ENCODE measurements around the gene GNAL.
"Not testable (repeated sequence)": the region's sequence is repeated elsewhere in the genome, so short reads cannot be mapped to it uniquely, and the experiment has no call there.

Gene GNAL

DNA sequence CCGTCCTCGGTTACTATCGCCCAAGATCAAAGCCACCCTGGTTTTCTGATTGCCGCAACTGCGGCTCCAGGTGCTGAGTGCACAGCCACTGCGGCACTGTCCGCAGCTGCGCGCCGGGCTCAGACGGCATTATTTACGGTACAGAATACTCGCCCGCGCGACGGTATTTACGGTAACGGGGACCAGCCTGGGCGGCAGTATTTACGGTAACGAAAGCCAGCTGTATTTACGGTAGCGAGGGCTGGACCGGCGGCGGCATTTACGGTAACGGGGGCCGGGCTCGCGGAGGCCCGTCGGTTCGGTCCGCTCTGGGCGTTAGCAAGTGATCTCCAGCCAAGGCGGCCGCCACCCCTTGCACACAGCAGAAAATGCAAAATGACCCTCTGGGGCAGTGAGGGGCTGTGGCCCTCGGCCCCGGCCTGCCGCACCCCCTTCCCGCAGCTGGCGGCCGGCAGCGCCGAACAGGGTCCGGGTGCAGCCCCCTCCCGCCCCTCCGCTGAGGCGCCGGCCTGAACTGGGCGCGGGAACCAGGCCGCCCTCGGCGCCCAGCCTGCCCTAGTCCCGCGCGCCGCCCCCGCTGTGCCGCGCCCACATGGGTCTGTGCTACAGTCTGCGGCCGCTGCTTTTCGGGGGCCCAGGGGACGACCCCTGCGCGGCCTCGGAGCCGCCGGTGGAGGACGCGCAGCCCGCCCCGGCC lies at the start of gene GNAL:
Gene GNAL (plus strand): TSS at position 293 of the 697 bp plus-strand sequence. CDS start 300 bp downstream, at position 593.
- peak; percentile 32 for DNase-seq

GRCh38 chr18:11647310-11647709 lies 41.8 kb upstream of the GNAL start:
- DNase-seq = not testable (repeated sequence)

- DNase-seq = not testable (repeated sequence)
These were observed 41.3 kb upstream of the GNAL start for GRCh38 chr18:11647804-11648203.

GRCh38 chr18:11649839-11650238 lies 39.2 kb upstream of the GNAL start:
- no peak for DNase-seq

DNA sequence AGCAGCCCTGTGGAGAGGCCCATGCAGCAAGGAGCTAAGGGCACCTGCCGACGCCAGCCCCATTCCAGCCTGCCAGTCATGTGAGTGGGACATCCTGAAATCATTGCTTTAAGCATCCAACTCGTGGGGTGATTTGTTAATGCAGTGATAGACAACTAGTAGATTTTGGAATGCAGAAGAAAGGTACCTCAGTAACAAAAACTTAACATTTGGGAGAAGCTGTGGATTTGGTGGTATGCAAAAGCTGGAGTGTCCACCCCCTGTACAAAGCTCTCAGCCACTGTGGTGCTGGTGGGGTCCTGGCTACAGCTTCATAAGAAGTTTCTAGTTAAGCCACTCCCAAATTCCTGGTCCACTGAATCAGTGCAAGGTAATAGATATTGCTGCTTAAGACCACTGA lies 37.2 kb upstream of the GNAL start:
- no peak for DNase-seq

- no peak for DNase-seq
These were observed 35.5 kb upstream of the GNAL start for GRCh38 chr18:11653521-11653920.

DNA sequence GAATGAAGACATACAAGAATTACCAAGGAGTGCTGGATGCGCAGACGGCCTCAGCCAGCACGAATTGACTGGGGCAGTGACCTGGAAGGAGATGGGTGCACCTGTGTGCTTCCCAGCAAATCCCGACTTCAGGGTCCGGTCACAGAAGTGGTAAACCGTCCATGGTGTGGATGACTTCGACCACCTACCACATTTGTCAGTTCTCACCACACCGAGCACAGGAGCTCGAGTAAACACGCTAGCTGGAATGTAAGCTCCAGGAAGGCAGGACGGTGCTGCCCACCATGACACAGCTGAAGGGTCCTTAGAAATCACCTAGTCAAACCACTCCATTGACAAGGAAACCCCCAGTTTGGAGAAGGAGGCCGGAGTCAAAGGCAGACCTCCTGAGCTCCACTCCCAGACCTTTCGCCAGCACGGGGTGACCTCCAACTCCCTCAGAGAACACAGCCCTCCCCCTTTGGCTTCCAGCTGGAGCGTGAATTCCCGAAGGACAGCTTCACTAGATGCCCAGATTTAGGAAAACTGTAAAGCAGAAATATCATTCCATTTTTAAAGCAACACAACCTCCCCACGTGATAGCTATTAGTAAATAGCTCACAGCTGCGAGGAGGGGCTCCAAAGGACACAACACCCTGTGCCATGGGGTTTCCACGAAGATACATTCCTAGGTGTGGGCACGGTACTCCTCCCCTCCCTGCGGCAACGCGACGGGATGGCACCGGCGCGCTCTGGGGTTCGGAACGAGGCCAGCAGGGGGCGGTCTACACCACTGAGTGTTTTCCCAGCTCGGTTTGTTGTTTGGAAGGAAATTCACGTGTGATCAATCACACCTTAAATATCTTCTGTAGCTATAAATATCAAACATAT lies 34.1 kb upstream of the GNAL start:
- no peak for DNase-seq

- no peak for DNase-seq
These were observed 33.5 kb upstream of the GNAL start for GRCh38 chr18:11655606-11655932.

- DNase-seq = no peak
These were observed 31.9 kb upstream of the GNAL start for GRCh38 chr18:11657152-11657551.

- no peak for DNase-seq
These were observed 31.5 kb upstream of the GNAL start for GRCh38 chr18:11657554-11657953.

- no peak for DNase-seq
These were observed 31.0 kb upstream of the GNAL start for GRCh38 chr18:11658019-11658418.

DNA sequence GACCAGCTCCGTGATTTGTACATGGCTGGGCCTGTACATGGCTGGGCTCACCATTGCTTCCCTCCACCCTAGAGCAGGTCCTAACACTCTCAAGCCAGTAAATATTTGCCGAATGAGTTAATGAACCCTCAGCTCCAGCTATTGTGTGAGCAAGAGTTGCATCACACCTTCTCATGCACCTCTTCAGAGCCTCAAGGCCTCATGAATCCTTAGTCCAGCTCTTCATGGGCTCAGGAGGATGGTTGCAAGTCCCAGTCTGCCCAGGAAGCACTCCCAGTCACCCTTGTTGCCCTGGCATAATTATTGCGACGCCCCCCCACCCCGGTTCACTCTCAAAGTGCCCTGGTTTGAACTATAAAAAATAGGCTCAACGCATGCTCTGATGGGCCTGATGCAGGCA lies 30.1 kb upstream of the GNAL start:
- DNase-seq = no peak

GRCh38 chr18:11660691-11661090 lies 28.4 kb upstream of the GNAL start:
- DNase-seq = no peak

DNA sequence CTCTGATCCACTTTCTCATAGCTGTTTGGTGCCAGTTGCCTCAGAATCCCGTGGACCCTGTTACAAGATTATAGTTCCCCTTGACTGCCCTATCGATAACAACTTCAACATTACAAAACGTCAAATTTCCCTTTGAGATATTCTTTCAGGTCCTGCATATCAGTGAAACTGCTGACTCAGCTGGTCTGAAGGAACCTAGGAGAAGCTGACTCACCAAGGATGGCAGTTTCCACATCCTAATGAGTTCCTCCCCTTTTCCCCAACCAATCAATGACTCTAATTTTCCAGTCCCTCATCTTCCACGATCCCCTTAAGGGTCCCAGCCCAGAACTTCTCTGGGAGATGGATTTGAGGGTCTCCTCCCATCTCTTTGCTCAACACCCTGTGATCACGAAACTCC lies 27.6 kb upstream of the GNAL start:
- DNase-seq = no peak

DNA sequence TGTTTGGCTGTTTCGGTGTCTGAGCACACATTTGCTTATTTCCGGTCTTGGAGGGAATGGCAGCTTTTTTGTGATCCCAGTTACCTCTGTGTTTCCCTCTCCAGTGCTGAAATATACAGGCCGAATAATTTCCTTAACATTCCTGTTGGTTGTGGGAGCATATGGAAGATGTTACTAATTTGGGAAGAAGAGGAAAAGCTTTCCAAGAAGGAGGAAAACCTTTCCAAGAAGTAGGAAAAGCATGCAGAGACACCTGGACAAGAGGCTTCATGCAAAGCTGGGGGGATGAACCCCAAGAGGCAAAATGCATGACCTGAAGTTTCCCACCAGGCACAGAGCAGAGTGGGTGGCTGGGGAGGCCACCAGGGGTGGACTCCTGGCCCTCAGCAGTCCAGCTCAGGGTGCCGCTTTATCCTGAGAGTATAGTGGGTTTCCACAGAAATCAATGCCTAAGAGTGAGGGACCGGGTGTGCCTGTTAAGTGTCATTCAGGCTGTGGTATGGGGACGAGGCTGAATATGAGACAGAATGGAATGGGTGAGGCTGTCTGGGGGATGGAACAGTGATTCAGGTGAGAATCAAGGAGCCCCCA lies 25.5 kb upstream of the GNAL start:
- DNase-seq = no peak

- no peak for DNase-seq
These were observed 24.8 kb upstream of the GNAL start for GRCh38 chr18:11664286-11664685.

- DNase-seq = no peak
These were observed 23.9 kb upstream of the GNAL start for GRCh38 chr18:11665146-11665545.

- DNase-seq = no peak
These were observed 23.5 kb upstream of the GNAL start for GRCh38 chr18:11665587-11665986.

- no peak for DNase-seq
These were observed 22.9 kb upstream of the GNAL start for GRCh38 chr18:11666176-11666575.

- DNase-seq = no peak
These were observed 22.2 kb upstream of the GNAL start for GRCh38 chr18:11666831-11667230.

GRCh38 chr18:11667578-11667977 lies 21.5 kb upstream of the GNAL start:
- DNase-seq = no peak

DNA sequence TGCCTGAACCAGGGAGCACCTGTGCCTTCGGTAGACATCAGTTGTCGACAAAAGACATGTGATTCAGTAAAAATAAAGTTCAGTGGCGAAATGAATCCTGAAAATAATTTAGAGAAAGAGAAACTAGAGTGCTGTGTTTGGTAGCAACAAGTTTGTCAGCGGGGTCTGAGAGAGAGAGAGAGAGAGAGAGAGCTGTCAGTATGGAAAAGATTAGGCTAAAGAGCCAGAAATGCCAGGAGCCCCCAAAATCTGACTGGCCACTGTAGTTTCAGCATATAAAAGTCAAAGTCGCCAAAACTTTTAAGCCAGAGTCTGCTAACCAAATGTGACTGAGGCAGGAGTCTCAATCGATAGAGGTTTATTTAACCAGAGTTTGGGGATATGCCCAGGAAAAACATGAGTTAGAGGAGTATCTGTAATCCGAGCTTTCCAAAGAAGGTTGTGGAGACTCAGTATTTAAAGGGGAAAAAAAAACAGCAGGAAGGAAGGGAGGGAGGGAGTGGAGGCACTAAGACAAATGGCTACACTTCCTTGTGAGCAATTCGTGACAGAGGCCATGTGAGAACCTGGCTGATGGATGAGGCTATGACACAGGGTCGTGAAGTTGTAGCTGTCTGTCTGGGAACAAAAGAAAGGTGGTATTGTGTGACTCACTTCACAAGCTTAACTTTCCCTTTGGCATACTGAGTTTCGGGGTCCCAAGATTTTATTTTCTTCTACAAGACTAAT lies 20.5 kb upstream of the GNAL start:
- no peak for DNase-seq

DNA sequence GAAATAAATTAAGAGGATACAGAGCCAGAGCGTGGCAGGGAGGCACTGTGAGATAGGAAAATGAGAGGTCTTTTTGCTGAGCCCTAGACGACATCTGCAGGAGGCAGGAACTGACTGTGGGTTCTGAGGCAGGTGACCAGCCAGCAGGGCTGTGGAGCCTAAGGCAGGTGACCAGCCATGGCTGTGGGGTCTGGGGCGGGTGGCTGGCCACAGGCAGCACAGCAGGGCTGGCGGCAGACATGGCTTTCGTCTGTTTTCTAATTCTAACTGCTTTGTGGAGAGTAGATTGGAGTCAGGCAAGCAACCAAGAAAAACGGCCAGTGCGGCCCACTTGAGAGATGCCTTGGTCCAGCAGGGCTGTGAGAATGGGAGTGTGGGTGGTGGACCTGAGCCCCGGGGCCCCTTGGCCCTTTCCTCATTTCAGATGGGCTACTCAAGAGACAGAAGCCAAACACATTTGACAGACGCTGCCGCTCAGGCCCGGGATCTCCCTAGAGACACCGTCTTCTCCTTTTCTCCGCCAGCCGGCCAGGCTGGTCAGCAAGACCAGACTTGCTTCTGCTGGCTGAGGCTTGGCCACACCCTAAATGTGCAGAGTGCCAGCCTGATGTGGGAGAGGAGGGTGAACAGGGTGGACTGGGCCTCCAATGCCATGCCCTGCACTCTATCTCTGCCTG lies 19.7 kb upstream of the GNAL start:
- DNase-seq = no peak

Measured in CD4-positive, alpha-beta T cell treated with Interleukin-4 for 4 hours (primary cell).